ENCODE measurements around the gene OTUD1. TPM values are rescaled to one million over a fixed set of nuclear protein-coding genes. Genes with fewer than 3 reads are reported as not detected.

Gene OTUD1
- total RNA-seq, 1 experiment from 2014 or later, result 14.8 TPM

Other genes with a start within 250 kb of the OTUD1 start
- gene PTF1A, start 246.8 kb upstream of the OTUD1 start, total RNA-seq (2014; rRNA removed; shearing (Covaris generic); ENCODE audit: low replicate concordance), result not detected in 2 replicates
- gene C10orf67, start 94.3 kb upstream of the OTUD1 start, total RNA-seq (2014; rRNA removed; shearing (Covaris generic); ENCODE audit: low replicate concordance), result 0.07 and 0.14 TPM in 2 replicates

All from Caki2 (cell line).